HG03175 (cell line): ENCODE measurements around the gene IMP4.
"Not testable (repeated sequence)": the region's sequence is repeated elsewhere in the genome, so short reads cannot be mapped to it uniquely, and the experiment has no call there.

ENCODE experiments used
- ATAC-seq: cut with Tn5 transposase; IDR thresholded peaks from one replicate; pipeline ENCODE4 v1.9.1; 2021; ENCODE audit warnings: mild to moderate bottlenecking, moderate library complexity; ENCODE audit not compliant: unreplicated experiment

IMP4 gene, protein sequence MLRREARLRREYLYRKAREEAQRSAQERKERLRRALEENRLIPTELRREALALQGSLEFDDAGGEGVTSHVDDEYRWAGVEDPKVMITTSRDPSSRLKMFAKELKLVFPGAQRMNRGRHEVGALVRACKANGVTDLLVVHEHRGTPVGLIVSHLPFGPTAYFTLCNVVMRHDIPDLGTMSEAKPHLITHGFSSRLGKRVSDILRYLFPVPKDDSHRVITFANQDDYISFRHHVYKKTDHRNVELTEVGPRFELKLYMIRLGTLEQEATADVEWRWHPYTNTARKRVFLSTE

DNA sequence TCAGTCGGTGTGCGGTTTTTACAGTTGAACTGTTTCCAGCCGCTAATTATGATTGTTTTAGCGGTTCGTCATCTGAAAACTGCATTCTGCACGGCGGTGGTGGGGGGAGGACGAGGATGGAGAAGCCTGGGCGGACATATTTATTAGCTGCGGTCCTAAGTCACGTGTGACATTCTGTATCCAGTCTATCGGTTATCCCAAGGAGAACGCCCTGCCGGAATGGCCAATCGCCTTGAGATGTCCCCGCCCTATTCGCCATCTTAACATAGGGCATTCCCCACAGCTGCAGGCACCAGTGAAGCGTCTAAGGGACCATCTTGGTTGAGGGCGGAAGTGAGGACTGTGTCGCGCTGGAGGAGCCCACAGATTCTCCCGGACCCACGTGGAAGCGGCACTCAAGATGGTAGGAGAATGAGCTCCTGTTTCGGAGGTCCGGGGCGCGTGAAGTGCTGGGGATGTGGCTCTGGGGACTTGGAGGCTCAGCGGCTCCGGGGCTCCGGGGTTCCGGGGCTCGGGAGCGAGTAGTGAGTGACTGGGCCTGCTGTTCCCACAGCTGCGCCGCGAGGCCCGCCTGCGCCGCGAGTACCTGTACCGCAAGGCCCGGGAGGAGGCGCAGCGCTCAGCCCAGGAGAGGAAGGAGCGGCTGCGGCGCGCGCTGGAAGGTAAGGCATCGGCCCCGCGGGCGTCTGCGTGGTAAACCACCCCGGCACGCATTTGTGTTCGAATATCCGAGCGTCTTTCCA lies at the start of gene IMP4:
Gene IMP4 (plus strand): TSS at position 365 of the 743 bp plus-strand sequence. CDS start 36 bp downstream, at position 401.
- peak; percentile 89 for ATAC-seq

DNA sequence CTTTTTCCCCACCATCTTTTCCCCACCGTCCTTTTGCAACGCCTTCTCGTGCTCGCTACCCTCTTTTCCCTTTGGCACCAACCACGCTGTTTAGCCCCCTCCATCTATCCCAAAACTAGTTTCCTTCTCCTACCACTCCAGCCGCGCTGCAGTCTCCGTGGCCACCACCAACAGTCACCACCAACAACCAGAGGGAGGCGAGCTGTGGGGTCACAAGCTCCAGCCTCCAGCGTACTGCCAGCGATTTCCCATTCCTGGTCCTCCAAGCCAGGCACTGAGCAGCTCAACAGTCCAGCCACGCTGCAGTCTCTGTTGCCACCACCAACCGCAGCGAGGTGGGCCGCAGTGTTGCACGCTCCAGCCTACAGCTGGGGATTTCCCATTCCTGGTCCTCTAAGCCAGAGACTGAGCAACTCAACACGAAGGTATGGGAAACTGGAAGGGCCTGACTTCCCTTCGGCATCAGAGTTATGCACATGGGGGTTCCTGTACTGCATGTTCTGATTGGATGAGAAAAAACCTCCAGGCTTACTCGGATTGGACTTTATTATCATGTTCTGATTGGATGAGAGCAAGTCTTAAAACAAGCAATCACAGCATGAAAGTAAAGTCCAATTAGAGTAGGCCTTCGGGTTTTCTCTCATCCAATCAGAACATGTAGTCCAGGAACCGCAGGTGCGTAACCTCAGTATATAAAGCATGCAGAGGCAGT lies 42.3 kb upstream of the IMP4 start:
- ATAC-seq: no peak

DNA sequence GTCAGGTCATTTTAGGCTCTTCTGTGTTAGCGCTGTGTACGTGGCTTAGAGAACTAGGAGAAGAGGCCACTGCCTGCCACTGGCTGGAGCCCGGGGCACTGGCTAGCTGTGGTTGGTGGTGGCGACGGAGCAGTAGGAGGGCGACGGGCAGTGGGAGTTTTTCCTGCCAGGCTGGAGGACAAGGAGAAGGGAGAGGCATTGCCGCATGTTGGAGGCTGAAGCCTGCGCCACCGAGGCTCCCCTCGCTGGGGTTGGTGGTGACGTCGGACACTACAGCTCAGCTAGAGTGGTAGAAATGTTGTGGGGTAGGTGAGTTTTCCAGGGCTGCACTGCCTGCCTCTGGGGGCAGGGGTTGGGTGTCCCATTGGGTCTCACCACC lies 41.7 kb upstream of the IMP4 start:
- ATAC-seq: no peak

DNA sequence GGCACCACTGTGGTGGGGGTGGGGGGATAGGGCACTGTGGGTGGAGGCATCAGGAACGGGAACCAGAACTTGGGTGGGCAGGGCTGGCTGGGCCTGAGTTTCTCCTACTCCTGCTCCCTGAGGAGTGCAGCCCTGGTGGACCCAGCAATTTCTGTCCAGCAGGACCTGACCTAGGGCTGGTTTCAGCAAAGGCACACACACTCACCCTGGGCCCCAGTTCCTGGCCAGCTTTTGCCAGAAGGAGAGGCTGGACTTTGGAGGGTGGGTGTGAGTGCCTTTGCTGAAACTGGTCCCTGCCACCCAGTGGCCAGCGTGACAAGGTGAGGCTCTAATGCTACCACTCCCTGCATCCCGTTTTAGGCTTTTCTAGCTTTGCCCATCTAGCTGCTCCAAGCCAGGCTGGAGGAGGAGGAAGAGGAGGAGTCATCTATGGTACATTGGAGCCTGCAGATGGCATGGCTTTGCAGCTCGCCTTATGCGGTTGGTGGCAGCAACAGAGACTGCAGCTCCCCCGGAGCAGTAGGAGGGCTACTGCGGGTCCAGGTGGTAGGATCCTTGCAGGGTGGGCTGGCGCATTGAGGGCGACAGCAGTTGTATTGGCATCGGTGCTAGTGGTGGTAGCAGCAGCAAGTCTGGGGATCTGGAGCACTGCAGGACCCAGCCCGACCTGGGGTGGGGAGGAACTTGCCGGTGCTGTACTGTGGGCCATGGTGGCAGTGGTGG lies 40.4 kb upstream of the IMP4 start:
- peak; percentile 27 for ATAC-seq

DNA sequence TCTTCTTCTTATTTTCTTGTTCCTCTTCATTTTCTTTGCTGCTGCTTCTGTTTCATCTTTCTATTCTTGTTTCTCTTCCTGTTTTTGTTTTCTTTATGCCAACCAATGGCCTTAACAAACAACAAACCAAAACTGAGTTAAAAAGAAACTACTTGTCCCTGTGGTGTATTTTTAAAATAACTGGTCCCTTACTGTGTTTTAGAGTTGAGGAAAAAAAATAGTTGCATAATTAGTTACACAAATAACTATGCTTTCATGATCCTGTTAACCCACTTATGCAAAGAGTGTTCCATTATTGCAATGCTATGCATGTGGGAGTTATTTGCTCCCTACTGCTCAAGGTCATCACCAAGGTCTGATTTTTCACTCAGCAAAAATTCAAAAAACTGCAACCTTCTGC lies 39.5 kb upstream of the IMP4 start:
- ATAC-seq: peak; percentile 67

DNA sequence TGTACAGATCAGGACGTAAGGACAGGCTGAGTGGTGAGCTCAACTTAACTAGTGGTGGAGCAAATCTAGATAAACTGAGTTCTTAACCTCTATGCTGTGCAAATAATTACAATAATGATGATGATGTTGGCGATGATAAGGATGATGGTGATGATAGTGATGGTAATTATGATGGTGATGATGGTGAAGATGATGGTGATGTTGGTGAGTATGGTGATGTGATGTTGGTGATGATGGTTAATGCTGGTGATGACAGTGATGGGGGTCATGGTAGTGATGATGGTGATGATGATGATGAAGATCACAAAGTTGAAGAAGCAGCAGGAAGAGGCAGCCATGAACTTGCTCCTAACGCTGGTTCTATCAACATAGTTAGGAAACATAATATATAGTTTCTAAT lies 38.0 kb upstream of the IMP4 start:
- no peak for ATAC-seq

DNA sequence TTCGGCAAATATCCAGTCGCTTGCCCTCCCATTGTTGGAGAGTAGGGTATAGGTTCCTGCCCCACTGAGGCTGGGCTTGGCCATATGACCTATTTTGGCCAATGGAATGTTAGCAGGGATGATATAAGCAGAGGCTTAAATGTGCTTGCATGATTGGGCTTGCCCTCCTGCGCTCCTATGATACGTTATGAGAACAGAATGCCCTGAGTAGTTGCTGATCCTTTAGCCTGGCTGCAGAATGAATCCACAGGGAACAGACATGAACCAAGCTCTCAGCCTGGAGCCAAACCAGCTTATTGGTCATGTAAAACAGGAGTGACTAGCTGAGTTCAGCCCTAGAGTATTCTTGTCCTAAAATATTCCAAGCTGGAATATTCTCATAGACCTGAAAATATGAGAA lies 34.8 kb upstream of the IMP4 start:
- ATAC-seq: no peak

DNA sequence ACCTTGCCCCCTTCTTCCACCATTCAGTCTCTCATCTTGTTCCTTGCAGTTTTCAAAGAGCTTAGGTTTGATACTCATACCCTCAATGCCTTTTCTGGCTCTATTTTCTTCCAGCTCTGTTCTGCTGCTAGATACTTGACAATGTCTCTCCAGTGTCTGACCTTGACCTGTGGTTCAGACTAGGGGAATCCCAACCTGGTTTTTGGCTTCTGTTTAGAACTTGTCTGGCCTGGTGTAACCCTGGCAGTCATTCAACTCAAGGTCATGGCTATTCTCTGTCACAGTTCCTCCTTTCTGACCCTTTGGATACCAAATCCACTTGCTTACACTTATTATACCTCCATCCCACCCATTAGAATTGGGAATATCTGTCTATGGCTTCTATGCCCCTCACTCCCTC lies 31.8 kb upstream of the IMP4 start:
- ATAC-seq: no peak

DNA sequence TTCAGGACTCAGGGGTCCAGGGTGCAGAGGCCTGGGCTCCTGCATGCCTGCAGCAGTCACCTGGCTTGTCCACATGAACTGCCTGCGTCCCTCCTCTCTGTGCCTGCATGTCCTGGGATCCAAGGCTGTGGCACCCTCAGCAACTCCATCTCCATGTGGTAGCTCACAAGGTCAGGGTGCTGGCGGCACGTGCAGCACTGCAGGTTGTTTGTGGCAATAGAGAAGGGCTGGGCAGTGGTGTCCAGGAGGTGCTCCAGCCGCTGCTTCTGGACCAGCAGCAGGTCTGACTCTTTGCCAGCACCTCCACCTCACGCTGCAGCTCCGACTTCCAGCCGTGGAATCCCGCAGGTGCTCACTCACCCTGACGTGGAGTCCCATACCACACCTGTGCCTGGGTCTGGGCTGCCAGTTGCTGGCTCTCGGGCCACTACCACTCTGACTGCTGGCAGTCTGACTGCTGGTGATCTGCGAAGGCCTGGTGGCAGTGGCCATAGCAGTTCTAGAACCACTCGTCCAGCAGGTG lies 28.8 kb upstream of the IMP4 start:
- ATAC-seq: no peak

DNA sequence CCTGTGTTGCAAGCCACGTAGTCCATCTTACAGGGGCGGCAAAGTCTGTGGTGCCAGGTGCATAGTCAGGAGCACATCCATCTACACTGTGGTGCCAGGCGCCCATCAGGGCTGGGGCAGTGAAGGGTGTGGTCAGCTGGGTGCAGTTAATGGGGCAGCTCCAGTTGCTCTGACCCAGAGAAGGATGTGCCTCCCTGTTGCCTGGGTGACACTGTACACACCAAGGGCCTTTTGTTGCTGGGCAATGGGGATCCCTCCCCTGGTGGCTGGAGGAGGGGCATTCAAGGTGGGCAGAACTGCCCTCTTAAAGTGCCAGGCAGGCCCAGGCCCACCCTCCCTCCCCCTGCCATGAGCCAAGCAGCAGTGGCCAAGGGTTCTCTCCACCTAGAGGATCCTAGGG lies 28.3 kb upstream of the IMP4 start:
- no peak for ATAC-seq

DNA sequence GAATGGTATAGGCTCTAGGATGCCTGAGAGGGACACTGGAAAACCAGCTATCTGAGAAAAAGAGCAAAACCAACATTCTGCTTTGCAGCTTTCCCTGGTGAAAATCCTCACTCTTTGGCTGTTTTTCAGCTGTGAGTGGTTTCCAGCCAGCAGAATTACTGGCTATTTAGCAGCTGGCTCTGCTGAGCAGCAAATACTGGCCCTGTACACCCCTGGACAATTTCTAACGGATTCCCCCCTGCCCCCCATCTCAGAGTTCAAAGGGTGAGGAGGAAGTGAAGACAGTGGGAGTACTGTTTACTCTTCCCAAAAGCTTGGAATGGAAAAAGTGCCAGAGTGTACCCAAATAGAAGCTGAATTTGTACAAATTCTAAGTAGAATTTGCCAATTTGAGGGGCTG lies 26.1 kb upstream of the IMP4 start:
- no peak for ATAC-seq

DNA sequence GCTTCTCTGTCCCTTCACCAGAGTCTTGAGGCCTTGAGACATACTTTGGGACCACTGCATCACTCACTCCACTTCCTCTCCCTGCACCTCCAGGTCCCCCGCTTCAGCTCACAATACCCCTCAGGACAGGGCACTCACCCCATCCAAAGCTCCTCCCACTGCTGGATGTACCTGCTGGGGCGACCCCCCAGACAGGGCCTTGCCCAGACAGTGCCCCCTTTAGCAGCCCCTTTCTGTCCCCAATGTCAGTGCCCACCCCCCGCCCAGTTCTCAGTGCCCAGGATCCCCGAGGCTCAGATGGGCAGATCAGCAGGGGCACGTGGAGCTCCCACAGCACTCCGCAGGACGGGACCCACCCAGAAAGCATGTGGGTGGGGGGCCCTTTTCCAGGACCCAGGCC lies 23.8 kb upstream of the IMP4 start:
- no peak for ATAC-seq

DNA sequence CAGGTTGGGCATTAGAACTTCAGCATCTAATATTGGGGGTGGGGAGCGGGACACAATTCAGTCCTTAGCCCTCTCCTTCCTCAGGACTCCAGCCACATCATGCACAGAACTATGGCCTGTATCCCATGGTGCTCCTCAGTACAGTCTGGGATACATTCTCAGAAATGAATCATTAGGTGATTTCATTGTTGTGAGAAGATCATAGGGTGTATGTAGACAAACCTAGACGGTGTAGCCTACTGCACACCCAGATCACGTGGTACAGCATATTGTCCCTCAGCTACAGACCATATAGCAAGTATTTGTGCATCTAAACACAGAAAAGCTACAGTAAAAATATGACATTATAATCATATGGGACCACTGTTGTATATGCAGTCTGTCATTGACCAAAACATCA lies 23.2 kb upstream of the IMP4 start:
- no peak for ATAC-seq

DNA sequence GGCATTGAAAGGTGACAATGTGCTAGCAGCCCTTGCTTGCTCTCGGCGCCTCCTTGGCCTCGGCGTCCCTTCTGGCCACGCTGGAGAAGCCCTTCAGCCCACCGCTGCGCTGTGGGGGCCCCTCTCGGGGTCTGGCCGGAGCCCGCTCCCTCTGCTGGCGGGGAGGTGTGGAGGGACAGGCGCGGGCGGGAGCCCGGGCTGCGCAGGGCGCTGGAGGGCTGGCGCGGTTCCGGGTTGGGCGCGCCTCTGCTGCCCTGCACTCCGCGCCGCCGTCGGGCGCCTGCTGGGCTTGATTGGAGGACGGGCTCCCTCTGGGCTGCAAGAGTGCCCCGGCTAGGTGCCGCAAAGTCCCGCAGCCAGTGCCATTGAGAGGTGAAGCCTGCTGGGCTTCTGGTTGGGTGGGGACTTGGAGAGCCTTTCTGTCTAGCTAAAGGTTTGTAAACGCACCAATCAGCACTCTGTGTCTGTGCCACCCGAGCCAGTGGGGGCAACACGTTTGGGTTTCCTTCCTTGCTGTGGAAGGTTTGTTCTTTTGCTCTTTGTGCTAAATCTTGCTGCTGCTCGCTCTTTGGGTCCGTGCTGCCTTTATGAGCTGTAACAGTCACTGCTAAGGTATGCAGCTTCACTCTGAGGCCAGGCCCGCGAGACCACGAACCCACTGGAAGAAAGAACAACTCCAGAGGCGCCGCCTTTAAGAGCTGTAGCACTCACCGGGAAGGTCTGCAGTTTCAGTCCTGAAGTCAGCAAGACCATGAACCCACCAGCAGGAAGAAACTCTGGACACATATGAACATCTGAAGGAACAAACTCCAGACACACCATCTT lies 14.8 kb upstream of the IMP4 start:
- no peak for ATAC-seq

DNA sequence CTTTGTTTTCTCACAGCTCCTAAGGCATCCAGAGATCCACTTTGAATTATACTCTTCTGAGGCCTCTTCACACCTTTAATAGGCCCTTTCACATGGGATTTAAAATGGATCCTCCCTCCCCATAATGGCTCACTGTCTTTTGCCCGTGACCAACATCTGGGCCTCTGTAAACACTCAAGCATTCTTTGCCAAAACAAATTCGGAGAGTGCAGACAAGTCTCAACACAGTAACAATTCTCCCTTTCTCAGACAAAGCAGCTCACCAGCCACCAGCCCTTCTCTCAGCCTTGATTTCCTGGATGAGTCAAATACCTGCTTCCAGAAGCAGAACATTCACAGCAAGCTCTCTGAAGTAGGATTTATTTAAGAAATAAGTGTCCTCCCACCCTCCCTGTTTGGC lies 14.0 kb upstream of the IMP4 start:
- ATAC-seq: no peak

DNA sequence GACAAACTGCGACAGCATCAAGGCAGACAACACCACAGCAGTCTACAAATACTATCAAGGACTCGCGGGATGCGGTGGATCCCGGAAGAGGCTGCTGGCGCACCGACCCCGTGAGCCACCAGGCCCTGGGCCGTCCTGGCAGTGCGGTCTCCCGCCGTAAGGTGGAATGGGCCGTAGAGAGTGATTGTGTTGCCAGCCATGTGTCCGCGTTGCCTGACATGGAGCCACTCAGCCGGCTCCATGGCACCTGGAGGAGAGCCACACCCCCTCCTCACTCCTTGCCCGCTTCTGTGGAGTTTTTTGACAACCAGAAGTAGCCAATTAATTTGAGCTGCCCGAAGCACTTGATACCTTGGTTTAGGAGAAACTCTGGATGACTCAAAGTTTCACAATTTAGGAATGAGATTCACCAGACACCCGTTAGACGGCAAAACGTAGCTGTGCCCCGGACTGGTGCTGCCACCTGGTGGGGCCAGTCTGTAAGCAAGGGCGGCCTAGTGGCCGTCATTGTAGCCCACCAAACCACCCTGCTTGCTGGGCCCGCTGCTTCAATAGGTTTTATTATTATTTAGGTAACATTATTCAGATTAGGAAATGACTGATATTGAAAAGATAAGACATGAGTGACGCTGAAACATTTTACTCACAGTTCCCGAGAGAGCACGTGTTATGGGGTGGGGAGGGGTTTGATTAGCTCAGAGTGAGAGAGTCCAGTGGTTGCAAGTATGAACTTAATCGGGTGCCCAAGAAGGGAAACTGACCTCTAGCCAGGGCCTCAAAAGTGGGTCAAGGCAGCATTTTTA lies 10.2 kb upstream of the IMP4 start:
- ATAC-seq: peak; percentile 80

DNA sequence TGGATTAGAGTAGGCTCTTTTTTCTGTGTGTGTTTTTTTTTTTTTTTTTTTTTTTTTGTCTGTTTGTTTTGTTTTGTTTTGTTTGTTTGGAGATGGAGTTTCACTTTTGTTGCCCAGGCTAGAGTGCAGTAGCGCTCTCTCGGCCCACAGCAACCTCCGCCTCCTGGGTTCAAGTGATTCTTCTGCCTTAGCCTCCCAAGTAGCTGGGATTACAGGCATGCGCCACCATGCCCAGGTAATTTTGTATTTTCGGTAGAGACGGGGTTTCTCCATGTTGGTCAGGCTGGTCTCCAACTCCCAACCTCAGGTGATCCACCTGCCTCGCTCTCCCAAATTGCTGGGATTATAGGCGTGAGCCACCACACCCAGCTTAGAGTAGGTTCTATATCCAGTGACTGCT lies 9.4 kb upstream of the IMP4 start:
- not testable (repeated sequence) for ATAC-seq

DNA sequence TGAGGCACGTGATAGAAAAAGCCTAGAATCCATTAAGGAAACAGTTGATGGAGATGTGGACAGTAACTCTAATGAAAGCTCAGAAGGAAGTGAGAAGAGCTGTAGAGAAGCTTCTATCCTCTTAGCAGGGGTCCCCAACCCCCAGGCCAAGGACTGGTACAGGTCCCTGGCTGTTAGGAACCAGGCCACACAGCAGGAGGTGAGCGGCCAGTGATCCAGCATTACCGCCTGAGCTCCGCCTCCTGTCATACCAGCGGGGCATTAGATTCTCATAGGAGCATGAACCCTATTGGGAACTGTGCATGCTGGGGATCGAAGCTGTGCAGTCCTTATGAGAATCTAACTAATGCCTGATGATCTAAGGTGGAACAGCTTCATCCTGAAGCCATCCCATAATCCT lies 8.7 kb upstream of the IMP4 start:
- ATAC-seq: no peak

DNA sequence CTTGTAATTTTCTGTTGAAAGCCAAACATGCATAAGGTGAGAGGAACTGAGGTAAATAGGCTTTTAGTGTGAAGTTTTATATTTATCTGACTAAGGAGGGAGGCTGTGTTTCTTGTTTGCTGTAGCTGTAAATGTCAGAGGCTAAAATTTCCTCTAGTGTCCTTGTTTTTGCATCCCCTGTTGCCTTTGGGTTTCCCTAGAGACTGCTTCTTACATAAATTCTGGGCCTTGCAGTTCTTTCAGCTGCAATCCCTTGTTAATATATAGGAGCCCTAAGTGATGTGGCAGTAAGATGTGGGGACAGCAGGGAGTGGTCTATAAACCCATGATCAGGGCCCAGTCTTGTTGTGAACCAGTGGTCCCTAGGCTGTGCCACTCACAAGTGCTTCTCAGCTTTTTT lies 7.5 kb upstream of the IMP4 start:
- no peak for ATAC-seq
